Limb (tissue), 2 donors: ENCODE data around the gene ARSB.
"Not testable (repeated sequence)": the region's sequence is repeated elsewhere in the genome, so short reads cannot be mapped to it uniquely, and the experiment has no call there.

ENCODE experiments used
- DNase-seq, 2 donors: peaks; one replicate each; pipeline ENCODE4 v3.0.0-alpha.2; 2016; ENCODE audit errors: extremely low spot score in 2 of 2

Gene ARSB

DNA sequence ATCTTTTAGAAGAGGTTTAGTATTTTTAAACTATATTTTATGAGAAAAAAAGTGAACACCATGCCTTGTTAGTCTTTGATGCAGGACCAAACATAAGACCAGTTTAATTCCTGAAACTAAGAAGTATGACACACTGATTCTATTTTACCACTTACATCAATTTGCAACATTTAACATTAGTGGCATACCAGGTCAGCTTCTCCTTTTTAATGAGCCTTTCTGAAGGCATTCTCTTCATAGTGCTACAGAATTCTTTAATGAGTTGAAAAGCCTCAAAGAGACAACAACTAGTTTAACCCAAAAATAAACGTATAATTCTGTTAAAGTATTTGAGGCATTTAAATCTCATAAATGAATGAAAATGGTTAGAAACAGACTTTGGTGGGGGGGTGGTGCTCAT lies 28.2 kb downstream of the ARSB start:
- no peak for DNase-seq

DNA sequence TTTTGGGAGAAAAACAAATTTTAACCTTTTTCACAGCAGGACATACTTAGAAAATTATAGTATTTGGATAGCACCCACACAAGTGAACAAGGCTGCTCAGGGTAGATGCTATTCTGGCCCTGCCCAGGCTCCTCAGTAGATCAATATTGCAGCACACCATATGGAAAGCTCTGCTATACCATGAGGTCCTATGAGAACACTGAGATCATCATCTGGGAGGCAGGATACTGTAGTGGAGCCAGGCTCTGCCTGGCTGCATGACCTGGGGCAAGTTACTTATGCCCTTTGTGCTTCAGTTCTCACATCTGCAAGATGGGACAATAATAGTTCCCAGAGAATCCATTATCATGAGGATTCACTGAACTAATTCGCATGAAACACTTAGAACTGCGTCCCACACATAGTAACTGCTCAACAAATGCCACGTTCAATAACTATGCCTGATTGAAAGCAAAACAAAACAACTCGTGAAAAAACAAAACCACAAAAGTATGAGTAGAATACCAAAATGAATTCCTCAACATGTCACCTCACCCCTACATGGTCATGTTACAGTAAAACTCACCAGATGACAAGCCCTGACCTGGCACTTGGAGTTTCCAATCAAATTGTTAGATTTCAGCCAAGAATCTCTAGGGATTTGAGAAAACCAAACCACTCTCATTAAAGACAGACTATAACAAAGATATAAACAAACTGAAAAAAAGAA lies 31.9 kb downstream of the ARSB start:
- no peak for DNase-seq

DNA sequence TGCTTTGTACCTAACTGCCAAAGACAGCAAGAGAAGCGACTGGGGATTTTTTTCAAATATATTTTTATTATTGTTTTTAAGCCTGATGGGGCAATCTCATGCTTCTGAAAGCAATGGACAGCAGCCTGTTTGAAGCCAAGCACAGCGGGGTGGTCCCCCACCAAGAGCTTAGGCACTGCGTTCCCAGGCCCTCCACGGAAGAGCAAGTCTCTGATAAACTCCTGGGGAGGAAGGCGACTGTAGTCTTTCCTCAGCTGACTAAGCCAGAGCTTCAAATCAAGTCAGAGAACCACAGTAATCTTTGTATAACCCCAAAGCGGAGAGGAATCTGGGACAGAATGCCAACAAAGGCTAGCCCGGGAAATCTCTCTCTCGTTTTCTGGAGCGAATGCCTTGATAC lies 54.4 kb downstream of the ARSB start:
- DNase-seq, result no peak

DNA sequence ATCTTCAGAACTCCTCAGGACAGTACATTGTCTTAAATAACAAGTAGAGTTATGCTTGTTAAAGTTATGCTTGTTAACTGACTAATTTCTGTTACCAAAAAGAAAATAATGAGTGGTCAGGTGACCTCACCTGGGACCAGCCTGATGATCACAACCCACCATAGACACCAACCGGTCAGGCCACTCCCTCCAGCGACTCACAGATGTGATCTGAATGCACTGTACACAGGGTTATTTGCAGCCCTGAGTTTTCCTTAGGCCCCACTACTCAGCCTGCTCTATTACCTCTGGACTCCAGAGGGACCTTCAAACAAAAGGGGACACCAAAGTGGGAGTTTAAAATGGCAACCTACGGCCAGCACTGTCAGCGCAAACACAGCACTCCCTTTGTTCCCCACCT lies 55.3 kb downstream of the ARSB start:
- DNase-seq, result no peak

DNA sequence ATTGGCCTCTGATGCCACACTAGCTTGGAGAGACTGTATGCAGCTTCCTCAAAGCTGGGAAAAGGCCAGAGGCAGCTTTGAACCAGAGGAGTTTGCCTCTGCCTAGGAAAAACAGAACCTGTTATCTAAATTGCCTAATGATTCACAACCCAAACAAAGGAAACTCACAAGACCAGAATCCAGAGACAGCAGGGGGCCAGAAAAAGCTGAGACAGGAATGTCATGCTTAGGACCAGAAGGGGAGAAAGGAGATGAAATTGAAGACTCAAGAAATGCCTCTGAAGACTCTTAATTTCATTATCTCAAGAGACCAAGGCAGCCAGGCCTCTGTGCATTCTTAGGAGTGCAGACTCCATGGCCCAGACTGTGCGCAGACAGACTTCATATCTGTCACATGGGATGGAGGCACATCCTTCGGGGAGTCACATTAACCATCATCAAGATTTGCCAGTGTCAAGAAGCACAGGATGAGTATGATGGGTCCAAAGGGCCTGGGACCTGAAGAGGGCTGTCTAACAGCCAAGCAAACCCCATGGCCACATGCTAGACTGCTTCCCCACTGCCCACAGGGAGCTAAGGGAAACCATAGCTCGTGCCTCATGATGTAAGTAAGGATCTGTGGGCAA lies 57.3 kb downstream of the ARSB start:
- no peak for DNase-seq

DNA sequence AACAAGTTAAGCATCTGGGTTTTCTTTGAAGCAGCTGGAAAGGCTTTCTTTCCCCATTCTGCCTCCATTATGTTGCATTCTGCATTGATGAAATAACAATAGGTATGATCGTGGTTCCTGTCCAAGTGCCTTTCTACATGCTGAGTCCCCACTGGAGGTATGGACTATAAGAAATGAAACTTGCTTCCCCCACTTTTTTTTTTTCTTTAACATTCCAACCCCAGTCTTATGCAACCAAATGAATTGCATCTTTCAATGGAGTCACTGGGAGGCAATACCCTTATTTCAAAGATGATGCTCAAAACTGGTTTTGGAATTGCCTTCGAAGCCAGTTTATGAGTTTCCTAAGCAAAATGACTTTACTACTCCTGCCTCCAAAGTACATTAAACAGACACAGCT lies 58.9 kb downstream of the ARSB start:
- DNase-seq, result no peak

DNA sequence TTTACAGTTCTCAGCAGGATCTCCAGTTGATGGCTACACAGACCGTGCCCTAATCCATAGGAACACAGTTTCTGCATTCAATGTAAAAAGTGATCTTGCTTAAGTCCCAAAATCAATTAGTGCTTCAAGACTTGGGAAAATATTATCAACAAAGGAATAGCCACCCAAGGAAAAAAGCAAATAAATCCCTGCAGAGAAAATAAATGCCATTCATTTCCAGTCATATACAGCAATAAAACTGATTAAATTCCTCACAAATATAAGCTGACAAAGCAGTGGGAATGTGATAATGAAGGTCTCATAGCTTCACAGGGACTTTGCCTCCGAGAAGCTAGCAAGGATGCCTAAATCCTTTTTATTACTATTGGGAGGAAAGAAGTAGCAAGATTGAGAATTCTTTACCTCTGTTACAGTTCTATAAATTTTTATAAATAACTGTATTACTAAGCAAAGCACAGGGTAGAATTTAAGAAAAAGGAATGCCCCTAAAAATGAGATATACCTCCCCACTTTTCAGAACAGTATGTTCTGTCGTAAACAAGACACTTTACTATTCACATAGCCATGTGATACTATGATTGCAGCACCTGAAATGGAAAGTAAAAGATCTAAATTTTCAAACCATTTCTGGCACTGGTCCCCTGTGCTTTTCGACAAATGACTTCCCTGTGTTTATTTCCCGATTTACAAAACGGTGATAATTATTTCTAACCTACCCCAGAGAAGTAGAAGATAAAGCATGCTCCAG lies 59.8 kb downstream of the ARSB start:
- DNase-seq, result no peak

DNA sequence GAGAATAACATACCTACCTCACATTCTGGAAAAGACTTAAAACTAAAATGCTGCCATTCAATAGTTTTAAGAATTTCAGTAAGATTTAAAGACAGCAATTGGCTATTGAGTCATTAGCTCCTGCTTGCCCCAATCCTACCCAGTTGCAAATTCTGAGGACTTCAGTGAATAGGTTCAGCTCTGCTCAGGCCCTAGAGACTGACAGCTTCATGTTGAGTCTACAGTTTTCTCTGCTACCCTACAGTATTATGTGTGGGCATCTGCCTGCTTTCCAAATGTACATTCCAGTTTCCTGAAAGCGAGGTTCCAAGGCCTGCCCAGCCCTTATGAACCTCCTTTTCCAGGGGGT lies 61.5 kb downstream of the ARSB start:
- DNase-seq, result no peak

DNA sequence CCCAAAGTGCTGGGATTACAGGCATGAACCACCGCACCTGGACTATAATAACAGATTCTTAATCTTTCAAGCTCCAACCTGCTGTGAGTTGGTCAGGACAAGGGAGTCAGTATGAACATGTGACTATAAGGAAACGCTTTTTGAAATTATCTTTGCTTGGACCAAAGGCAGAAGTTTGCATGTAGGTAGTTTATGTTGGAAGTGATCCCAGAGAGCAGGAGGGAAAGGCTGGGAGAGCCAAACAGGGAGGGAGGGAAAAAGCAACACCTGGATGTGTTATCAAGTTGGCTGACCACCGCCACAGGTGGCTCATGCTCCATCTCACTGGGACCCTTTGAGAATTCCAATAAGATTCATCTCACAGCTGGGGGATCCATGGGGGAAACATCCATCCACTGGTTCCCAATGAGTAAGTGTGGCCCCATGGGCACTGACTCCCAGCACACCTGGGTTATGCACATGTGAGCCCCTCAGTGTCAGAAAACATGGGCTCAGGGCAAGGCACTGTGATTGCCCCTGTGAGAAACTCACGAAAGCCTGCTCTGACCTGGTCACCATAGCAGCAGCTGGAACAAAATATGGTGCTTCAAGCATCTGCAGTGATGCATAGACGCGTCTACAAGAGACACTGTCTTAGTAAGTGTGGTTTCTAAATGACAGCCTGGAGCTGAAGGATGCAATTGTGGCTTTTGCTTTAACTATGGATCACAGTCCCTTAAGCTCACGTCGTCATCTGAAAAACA lies 62.1 kb downstream of the ARSB start:
- no peak for DNase-seq

DNA sequence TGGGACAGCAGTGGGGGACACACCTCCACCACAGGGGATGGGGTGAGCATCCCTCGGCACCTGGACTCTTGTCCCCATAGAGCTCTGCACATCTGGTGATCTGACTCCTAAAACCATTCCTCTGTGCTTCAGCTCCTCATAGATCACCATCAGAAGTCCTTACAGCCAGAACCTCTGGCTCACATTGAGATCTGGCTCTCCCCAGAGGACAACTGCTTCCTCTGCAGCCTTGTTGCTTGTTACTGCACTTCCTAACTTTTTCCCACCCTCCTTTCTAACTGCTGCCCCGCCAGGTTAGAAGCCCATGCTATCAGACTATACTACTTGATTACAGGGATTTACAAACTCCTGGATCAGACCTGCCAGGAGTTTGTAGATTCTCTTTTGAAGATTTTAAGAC lies 64.5 kb downstream of the ARSB start:
- DNase-seq, result no peak

DNA sequence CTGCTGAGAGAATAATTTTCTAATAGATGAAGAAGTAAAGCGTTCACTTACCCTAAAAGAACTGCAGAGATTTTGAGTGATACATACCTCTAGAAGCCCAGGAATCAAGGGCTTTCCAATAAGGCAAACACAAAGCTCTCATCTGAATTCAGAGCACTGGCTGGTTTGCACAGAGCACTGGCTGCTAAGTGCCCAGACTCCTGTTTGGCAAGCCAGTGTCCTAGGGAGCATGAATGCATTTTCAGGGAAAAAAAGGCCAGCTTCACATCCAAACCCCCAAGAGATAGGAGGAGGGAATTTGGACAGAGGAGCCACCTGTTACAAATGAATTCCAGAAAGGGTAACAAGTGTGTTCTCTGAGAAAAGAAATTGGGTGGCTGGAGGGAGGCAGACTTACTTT lies 65.3 kb downstream of the ARSB start:
- DNase-seq, result no peak

DNA sequence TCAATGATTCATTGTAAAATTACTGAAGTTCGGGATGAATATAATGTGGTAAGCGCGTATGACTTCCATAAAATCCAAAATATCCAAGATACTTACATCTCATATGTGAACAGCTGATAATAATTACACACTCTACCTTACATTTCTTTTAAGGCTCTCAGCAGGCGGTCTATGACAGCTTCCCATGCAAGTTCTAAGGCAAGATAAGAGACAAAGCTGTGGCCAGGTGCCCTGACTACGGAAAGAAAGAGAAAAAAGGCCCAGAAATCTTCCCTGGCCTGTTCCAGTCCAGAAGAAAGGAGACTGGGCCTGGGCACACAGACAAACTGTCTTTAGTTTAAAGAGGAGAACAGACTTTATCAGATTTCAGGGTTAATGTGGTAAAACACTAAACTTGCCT lies 69.1 kb downstream of the ARSB start:
- no peak for DNase-seq

DNA sequence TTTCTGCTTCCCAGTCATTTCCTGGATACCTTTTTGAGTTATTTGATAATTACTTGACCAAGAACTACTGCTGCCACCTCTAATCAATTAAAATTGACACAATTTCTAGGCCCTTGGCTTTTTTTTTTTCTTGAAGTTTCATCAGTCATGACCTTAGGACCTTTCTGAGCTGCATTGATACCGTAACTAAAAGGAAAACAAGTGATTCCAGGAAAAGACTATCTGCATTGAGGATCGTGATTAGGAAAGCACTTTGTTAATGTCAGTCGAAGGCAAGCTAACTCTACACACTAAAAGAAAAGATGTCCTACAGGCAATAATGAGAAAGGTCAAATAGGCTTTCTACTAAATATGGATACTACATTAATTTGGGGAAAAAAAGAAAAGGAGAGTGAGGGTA lies 69.9 kb downstream of the ARSB start:
- no peak for DNase-seq

DNA sequence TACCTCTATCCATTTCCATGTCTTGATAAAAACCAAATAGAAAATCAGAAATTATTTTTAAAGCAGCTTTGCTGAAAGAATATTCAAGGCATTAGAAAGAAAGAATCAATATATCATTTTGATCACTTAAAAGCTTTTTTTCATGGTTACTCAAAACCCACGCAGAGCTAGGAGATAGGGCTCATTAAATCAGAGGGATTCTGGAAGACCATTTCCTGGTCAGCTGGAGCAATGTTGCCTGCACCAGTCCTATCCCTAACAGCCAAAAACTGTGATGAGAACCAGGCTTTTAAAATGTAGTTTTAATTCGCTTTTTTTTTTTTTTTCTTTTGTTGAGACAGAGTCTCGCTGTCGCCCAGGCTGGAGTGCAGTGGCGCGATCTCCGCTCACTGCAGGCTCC lies 72.3 kb downstream of the ARSB start:
- DNase-seq, result no peak

DNA sequence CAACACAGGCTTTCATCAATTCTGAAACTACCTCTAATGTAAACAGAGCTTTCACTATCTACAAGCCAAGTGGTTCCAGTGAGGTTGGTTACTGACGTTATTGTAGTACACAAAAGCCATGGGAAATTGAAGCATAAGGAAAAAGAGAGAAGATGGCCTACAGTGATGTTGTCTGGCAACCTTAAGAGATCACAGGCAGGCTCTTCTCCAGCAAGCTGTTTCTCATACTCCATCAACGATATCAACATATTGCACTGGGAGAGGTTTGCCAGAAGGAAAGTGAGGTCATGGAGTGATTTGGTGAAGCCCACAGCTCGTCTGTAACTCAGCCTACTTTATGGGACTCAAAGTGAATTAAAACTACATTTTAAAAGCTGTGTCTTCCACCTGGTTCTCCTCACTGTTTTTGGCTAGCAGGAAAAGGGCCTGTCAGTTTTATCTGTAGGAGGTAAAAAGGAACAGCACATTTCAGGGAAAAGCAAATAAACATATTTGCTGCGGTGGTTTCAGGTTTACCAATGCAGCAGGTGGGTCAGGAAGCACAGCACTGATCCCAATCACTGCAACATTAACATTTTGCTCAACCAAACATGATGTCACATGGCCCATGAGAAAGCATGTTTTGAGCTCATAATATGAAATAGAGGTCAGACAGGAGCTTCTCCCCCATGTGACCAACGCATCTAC lies 72.9 kb downstream of the ARSB start:
- no peak for DNase-seq

DNA sequence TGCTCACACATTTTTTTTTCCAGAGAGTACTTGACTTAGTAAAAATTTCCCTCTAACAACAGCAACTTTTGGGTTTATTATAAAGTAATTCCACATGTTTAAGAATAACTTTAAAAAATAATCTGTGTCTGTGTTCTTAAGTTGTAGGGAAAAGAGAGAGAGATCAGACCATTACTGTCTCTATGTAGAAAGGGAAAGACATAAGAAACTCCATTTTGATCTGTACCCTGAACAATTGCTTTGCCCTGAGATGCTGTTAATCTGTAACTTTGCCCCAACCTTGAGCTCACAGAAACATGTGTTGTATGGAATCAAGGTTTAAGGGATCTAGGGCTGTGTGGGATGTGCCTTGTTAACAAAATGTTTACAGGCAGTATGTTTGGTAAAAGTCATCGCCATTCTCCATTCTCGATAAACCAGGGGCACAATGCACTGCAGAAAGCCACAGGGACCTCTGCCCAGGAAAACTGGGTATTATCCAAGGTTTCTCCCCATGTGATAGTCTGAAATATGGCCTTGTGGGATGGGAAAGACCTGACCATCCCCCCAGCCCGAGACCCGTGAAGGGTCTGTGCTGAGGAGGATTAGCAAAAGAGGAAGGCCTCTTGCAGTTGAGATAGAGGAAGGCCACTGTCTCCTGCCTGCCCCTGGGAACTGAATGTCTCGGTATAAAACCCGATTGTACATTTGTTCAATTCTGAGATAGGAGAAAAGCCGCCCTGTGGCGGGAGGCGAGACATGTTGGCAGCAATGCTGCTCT lies 75.7 kb downstream of the ARSB start:
- not testable (repeated sequence) for DNase-seq

DNA sequence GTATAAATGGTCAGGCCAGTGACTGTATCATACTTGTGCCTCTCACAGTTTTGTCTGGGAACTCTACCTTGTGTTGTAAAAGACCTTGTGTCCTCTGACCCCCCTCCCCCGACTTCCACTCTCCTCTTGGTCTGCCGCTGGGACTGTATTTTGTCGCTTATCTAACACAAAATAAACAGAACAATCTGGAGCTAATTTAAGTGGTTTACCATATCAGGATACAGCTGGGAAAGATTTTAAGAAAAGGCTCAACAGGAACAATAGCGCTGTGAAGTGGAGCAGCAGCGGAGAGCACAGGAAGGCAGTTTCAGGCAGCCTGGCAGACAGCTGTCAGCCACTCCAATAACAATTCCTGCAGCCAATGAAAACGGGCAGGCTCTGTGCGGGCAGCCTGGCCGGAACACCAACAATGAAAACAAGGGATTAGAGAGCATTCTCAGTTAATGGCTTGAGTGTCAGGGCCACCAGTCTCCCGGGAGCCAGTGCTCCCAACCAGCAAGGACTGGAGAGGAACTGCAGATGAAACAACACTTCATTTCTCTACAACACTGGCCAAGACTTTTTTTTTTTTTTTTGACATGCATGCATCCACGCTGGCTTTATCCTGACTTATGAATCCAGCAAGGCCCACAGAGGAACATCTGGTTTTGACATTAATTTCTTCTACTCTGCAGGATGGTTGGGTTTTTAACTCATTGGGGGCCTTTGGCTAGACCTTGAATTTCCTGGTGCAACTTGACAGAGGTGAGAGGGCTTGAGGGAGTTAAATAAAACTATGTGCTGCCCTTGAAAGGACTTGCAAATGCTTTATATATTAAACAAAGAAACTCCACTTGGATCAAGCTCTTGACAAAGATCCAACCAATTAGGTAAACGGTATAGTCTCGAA lies 76.7 kb downstream of the ARSB start:
- peak; percentile 80 to 93 for DNase-seq

DNA sequence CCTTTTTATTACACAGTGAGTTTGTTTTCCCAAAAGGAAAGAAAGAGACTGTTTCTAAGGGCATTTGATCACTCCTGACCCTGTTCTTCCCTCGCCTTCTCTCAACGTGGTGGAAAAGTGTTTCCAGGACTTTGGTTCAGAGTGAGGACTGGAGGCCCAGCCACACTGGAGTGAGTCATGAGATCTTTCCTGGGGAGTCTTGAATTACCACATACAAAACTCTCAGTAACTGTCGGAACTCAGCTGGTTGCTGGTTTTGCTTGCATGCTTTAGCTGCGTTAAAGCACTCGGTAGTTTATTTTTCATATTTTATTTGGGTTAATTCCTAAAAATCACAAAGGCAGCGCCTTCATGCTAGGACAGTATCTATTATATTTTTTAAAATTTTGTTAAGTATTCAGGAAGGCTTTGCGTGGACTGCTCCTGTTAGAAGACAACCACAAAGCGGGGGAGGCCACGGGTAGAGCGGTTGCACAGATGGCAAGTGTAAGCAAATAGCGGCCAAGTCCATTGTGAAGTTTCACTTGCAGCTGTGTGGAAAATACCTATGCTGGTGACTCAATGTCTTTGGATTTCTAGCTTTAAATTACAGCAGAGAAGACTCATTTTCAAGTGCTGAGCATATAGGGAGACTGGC lies 77.7 kb downstream of the ARSB start:
- DNase-seq, result peak; percentile 62 to 81
